ENCODE measurements around the gene ZNF366.

The ZNF366 gene

DNA sequence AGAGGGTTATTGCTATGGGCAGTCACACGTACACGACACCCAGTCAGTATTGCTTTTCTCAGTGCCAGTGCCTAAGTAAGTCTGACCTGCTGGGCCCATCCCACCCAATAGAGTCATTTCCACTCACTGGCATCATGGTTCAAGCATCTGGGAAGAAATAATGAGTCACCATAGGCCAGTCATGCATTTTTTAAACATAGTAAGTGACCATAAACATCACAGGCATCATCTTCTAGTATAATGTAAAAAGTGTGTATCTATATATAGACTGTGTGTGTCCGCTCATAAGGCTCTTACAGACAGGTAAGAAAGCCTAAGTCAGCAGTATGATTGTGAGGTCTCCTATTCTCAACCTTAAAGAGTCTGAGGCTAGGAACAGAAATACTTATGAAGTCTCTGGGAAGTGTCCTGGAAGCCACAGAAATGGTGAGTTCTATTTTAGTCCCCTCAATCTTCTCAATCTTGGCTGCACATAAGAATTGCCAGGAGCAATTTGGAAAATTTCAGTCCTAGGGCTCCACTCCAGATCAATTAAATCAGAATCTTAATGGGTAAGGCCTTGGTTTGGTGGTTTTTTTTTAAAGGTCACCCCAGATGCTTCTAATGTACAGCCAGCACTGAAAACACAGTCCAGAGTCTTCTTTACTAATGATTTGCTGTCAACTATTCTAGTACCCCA is 65.2 kb downstream of the ZNF366 start:
- TF ChIP-seq SNAI2 (CRISPR knock-in tag; IDR thresholded peaks at IDR 0.05) = no peak
- TF ChIP-seq, protein P1, sequence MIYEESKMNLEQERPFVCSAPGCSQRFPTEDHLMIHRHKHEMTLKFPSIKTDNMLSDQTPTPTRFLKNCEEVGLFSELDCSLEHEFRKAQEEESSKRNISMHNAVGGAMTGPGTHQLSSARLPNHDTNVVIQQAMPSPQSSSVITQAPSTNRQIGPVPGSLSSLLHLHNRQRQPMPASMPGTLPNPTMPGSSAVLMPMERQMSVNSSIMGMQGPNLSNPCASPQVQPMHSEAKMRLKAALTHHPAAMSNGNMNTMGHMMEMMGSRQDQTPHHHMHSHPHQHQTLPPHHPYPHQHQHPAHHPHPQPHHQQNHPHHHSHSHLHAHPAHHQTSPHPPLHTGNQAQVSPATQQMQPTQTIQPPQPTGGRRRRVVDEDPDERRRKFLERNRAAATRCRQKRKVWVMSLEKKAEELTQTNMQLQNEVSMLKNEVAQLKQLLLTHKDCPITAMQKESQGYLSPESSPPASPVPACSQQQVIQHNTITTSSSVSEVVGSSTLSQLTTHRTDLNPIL (CRISPR knock-in tag; IDR thresholded peaks at IDR 0.05; ENCODE audit: low read depth) = no peak
- no peak for TF ChIP-seq ESRRG (CRISPR knock-in tag; IDR thresholded peaks at IDR 0.05)
- TF ChIP-seq, protein P2, sequence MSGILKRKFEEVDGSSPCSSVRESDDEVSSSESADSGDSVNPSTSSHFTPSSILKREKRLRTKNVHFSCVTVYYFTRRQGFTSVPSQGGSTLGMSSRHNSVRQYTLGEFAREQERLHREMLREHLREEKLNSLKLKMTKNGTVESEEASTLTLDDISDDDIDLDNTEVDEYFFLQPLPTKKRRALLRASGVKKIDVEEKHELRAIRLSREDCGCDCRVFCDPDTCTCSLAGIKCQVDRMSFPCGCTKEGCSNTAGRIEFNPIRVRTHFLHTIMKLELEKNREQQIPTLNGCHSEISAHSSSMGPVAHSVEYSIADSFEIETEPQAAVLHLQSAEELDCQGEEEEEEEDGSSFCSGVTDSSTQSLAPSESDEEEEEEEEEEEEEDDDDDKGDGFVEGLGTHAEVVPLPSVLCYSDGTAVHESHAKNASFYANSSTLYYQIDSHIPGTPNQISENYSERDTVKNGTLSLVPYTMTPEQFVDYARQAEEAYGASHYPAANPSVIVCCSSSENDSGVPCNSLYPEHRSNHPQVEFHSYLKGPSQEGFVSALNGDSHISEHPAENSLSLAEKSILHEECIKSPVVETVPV (CRISPR knock-in tag; IDR thresholded peaks at IDR 0.05) = no peak
- no peak for TF ChIP-seq ZFP30 (CRISPR knock-in tag; IDR thresholded peaks at IDR 0.05)
- no peak for TF ChIP-seq ZFP3 (CRISPR knock-in tag; IDR thresholded peaks at IDR 0.05)
- TF ChIP-seq, protein P3, sequence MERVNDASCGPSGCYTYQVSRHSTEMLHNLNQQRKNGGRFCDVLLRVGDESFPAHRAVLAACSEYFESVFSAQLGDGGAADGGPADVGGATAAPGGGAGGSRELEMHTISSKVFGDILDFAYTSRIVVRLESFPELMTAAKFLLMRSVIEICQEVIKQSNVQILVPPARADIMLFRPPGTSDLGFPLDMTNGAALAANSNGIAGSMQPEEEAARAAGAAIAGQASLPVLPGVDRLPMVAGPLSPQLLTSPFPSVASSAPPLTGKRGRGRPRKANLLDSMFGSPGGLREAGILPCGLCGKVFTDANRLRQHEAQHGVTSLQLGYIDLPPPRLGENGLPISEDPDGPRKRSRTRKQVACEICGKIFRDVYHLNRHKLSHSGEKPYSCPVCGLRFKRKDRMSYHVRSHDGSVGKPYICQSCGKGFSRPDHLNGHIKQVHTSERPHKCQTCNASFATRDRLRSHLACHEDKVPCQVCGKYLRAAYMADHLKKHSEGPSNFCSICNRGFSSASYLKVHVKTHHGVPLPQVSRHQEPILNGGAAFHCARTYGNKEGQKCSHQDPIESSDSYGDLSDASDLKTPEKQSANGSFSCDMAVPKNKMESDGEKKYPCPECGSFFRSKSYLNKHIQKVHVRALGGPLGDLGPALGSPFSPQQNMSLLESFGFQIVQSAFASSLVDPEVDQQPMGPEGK (CRISPR knock-in tag; IDR thresholded peaks at IDR 0.05; ENCODE audit: borderline replicate concordance) = no peak
- TF ChIP-seq ZC3H10 (CRISPR knock-in tag; IDR thresholded peaks at IDR 0.05) = no peak
- ATAC-seq = peak; percentile 89

DNA sequence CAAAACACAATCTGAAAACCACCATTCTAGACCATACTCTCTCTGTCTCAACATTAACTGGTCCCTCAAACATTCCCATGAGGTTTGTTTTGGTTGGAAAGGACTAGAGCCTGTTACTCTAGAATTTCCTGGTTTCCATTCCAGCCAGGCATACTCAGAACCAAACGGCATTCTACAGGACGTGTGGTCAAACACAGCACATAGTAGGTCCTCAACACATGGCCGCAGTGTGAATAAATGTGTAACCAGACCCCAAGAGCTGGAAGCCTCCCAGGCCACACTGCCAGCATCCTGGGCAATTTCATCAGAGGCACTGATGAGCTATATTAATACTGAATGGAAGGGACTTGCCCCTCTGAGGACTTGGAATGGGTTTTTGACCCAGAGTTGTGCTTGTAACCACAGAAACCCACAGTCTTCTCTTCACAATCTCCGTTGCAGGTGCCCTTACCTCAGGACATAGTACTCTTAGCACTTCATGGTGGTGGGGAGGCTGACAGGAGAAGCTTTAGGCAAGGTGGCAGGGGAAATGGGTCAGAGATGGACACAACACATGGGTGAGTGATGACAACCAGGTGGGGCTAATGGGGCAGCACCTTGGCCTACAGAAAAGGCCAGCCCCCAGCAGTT is 66.0 kb downstream of the ZNF366 start:
- no peak for TF ChIP-seq CSDC2 (CRISPR knock-in tag; IDR thresholded peaks at IDR 0.05)
- TF ChIP-seq, protein P4, sequence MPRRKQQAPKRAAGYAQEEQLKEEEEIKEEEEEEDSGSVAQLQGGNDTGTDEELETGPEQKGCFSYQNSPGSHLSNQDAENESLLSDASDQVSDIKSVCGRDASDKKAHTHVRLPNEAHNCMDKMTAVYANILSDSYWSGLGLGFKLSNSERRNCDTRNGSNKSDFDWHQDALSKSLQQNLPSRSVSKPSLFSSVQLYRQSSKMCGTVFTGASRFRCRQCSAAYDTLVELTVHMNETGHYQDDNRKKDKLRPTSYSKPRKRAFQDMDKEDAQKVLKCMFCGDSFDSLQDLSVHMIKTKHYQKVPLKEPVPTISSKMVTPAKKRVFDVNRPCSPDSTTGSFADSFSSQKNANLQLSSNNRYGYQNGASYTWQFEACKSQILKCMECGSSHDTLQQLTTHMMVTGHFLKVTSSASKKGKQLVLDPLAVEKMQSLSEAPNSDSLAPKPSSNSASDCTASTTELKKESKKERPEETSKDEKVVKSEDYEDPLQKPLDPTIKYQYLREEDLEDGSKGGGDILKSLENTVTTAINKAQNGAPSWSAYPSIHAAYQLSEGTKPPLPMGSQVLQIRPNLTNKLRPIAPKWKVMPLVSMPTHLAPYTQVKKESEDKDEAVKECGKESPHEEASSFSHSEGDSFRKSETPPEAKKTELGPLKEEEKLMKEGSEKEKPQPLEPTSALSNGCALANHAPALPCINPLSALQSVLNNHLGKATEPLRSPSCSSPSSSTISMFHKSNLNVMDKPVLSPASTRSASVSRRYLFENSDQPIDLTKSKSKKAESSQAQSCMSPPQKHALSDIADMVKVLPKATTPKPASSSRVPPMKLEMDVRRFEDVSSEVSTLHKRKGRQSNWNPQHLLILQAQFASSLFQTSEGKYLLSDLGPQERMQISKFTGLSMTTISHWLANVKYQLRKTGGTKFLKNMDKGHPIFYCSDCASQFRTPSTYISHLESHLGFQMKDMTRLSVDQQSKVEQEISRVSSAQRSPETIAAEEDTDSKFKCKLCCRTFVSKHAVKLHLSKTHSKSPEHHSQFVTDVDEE (CRISPR knock-in tag; IDR thresholded peaks at IDR 0.05) = no peak
- TF ChIP-seq, protein P1 (CRISPR knock-in tag; IDR thresholded peaks at IDR 0.05; ENCODE audit: low read depth) = no peak
- no peak for TF ChIP-seq BACH2 (CRISPR knock-in tag; IDR thresholded peaks at IDR 0.05; ENCODE audit: borderline replicate concordance)
- TF ChIP-seq ESRRG (CRISPR knock-in tag; IDR thresholded peaks at IDR 0.05) = no peak
- no peak for TF ChIP-seq TOX (CRISPR knock-in tag; IDR thresholded peaks at IDR 0.05; ENCODE audit: borderline replicate concordance)
- TF ChIP-seq OSR1 (CRISPR knock-in tag; IDR thresholded peaks at IDR 0.05) = no peak
- TF ChIP-seq, protein P2 (CRISPR knock-in tag; IDR thresholded peaks at IDR 0.05) = no peak
- no peak for ATAC-seq

DNA sequence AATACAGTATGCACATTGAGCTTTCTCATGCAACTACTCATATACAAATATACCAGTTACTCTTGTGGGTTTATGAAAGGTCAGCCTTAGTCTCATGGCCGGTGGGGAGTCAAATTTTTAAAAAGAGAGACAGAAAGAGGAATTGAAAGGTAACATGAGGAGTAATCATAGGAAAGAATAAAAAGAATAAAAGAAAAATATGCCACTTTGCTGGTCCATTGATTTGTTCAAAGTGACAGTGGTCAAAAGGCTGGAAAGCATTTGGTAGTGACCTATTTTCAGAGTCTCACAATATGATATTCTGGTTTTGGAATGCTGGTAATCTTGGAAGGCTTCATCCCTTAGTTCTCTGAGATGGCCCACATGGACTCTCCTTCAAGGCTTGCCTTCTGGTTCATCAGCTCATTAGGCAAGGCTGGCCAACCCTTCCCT is 67.0 kb downstream of the ZNF366 start:
- no peak for ATAC-seq
- TF ChIP-seq ZNF8 (CRISPR knock-in tag; IDR thresholded peaks at IDR 0.05) (no peak), ZFP3 (CRISPR knock-in tag; IDR thresholded peaks at IDR 0.05) (no peak), CSDC2 (CRISPR knock-in tag; IDR thresholded peaks at IDR 0.05) (no peak), OSR1 (CRISPR knock-in tag; IDR thresholded peaks at IDR 0.05) (no peak), RARB (CRISPR knock-in tag; IDR thresholded peaks at IDR 0.05) (no peak), ZNF565 (CRISPR knock-in tag; conservative IDR thresholded peaks at IDR 0.05; ENCODE audit: low read depth) (no peak), TCF4 (CRISPR knock-in tag; IDR thresholded peaks at IDR 0.05; ENCODE audit: borderline replicate concordance) (no peak), TOX (CRISPR knock-in tag; IDR thresholded peaks at IDR 0.05; ENCODE audit: borderline replicate concordance) (no peak)
- TF ChIP-seq, protein P4 (CRISPR knock-in tag; IDR thresholded peaks at IDR 0.05) = no peak
- TF ChIP-seq, protein P2 (CRISPR knock-in tag; IDR thresholded peaks at IDR 0.05) = no peak
- TF ChIP-seq, protein P5, sequence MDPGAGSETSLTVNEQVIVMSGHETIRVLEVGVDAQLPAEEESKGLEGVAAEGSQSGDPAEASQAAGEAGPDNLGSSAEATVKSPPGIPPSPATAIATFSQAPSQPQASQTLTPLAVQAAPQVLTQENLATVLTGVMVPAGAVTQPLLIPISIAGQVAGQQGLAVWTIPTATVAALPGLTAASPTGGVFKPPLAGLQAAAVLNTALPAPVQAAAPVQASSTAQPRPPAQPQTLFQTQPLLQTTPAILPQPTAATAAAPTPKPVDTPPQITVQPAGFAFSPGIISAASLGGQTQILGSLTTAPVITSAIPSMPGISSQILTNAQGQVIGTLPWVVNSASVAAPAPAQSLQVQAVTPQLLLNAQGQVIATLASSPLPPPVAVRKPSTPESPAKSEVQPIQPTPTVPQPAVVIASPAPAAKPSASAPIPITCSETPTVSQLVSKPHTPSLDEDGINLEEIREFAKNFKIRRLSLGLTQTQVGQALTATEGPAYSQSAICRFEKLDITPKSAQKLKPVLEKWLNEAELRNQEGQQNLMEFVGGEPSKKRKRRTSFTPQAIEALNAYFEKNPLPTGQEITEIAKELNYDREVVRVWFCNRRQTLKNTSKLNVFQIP (CRISPR knock-in tag; IDR thresholded peaks at IDR 0.05; ENCODE audit: borderline replicate concordance, low read depth) = no peak

All from SK-N-SH treated with all-trans-retinoic acid at 6 μM for 48 hours (cell line).